ENCODE data around the gene FMNL2.

DNA sequence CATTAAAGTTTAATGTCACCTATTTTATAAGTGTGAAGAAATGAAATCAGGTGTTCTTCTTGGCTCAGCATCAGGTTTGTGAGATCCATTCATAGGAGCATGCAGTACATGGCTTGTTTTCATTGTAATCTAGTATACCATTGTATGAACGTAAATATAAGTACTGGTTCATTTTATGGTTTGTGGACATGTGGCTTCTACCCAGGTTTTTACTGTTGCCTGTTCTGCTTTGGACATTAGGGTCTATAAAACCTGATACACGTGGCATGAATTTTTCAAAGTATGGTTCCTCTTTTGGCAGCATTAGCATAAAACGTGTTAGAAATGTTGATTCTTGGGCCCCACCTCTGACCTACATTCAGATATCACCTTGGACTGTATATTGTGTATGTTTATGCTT is 206.7 kb downstream of the FMNL2 start:
- TF ChIP-seq, protein P1, sequence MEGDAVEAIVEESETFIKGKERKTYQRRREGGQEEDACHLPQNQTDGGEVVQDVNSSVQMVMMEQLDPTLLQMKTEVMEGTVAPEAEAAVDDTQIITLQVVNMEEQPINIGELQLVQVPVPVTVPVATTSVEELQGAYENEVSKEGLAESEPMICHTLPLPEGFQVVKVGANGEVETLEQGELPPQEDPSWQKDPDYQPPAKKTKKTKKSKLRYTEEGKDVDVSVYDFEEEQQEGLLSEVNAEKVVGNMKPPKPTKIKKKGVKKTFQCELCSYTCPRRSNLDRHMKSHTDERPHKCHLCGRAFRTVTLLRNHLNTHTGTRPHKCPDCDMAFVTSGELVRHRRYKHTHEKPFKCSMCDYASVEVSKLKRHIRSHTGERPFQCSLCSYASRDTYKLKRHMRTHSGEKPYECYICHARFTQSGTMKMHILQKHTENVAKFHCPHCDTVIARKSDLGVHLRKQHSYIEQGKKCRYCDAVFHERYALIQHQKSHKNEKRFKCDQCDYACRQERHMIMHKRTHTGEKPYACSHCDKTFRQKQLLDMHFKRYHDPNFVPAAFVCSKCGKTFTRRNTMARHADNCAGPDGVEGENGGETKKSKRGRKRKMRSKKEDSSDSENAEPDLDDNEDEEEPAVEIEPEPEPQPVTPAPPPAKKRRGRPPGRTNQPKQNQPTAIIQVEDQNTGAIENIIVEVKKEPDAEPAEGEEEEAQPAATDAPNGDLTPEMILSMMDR (conservative IDR thresholded peaks at IDR 0.05), result no peak
- no peak for TF ChIP-seq EZH2 (IDR thresholded peaks at IDR 0.05; ENCODE audit: low read depth)

All from PC-9 (cell line).